Measurements from ENCODE around the gene SPATA13. TPM values are rescaled to one million over a fixed set of nuclear protein-coding genes. Genes with fewer than 3 reads are reported as not detected.

Gene SPATA13
- total and polyA plus RNA-seq, 2 donors (not counting 3 experiments of a cell fraction or from before 2014, with no cell fraction given), result 6.6 to 12.9 TPM

- Histone ChIP-seq H3K27me3 (ENCODE audit: control insufficient read depth in 2 of 2, insufficient read depth in 2 of 2, low read length in 2 of 2) (no peaks in the 10 kb centered on the region), H3K36me3 (ENCODE audit: control insufficient read depth in 2 of 2, extremely low read depth in 1 of 2, insufficient read depth in 2 of 2, low read length in 2 of 2) (no peaks in the 10 kb centered on the region), H2AFZ (ENCODE audit: low read depth, low read length) (no peak overlapping the region), H3K9me1 (replicated peaks; ENCODE audit: control insufficient read depth, extremely low read depth, insufficient read depth, low read length) (no peaks in the 10 kb centered on the region), H3K9ac (replicated peaks; ENCODE audit: extremely low read depth, insufficient read depth, low read length) (no peak overlapping the region), H3K4me1 (ENCODE audit: control insufficient read depth, extremely low read depth, insufficient read depth, low read length) (peaks cover 17% of the 10 kb centered on the region), H3K27ac (ENCODE audit: insufficient read depth, low read depth, low read length) (no peak overlapping the region), H3K9me3 (replicated peaks; ENCODE audit: control insufficient read depth, insufficient read depth, low read length) (no peaks in the 10 kb centered on the region), H4K20me1 (replicated peaks; ENCODE audit: control insufficient read depth, extremely low read depth, insufficient read depth, low read length) (no peaks in the 10 kb centered on the region), H3K4me2 (ENCODE audit: insufficient read depth, low read length) (no peak overlapping the region), H3K79me2 (ENCODE audit: control insufficient read depth, insufficient read depth, low read length) (peaks cover 15% of the 10 kb centered on the region), H3K4me3 (replicated peaks in 1 of 3; ENCODE audit: insufficient read depth in 1 of 3, low read depth in 1 of 3, low read length in 3 of 3) (no peak overlapping the region)
- peak; percentile 12 for FAIRE-seq
- dilution Hi-C loops (cut with MboI; ENCODE audit: extremely low pct_ligation_motif_present, low sequenced_read_pairs) (no loop called here), intact Hi-C loops (cut with micrococcal nuclease) (no loop called here)
- no TSS peak for BruUV-seq (replicated peaks)
- DNase-seq (ENCODE audit: low read depth, low spot score), result peak; percentile 78
- no peak for TF ChIP-seq MAX (IDR thresholded peaks at IDR 0.05; ENCODE audit: insufficient read depth, insufficient read length)
- peak; percentile 55 for TF ChIP-seq FOS (IDR thresholded peaks at IDR 0.05; ENCODE audit: borderline replicate concordance, insufficient read depth, low read length)
- no peak for TF ChIP-seq CTCF (IDR thresholded peaks at IDR 0.05; ENCODE audit: extremely low read depth in 1 of 2, insufficient read depth in 1 of 2, low read depth in 1 of 2, low read length in 2 of 2)
- no peak for TF ChIP-seq MYC (IDR thresholded peaks at IDR 0.05; ENCODE audit: low read depth, low read length)
- ChIA-PET POLR2A (no interaction called here), CTCF (interaction anchor here (0.7 to 1.9 kb wide), 7 partner anchors 8 to 187 kb away, joined by 3 to 7 read pairs (median 6); partner anchors contain the start of gene SPATA13)
Observed at GRCh38 chr13:24207841-24208667, 47.5 kb downstream of the SPATA13 start.

Data from endothelial cell of umbilical vein (primary cell).